GM19099 (cell line): ENCODE data around the gene GLCE.

Source experiments
- POLR2A ChIP-seq: IDR thresholded peaks from 3 replicates; pipeline ENCODE4 v1.6.1; 2011; ENCODE audit warnings: low read depth; ENCODE audit not compliant: insufficient read length; ENCODE audit errors: extremely low read depth

GLCE gene

GRCh38 chr15:69170597-69170996, 10.2 kb downstream of the GLCE start:
- no peak for TF ChIP-seq POLR2A

DNA sequence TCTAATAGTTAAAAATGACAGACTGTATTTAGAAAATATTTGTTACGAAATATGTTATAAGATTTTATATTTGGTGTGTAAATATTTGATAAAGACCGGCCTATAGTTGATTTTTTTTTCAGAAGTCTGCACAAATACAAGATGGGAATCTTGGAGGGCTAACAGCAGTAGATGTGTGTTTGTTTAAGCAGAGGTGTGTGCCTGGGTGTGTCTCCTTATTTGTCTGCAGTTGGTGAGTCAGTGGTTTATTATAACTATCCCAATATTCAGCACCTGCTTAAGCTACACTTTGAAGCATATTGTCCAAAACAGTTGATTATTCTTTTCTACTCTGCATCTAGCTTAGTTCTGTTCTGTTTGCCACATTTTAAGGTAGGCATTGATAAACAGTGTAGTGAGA, 12.4 kb downstream of the GLCE start:
- no peak for TF ChIP-seq POLR2A

GRCh38 chr15:69175536-69175935, 15.1 kb downstream of the GLCE start:
- no peak for TF ChIP-seq POLR2A

DNA sequence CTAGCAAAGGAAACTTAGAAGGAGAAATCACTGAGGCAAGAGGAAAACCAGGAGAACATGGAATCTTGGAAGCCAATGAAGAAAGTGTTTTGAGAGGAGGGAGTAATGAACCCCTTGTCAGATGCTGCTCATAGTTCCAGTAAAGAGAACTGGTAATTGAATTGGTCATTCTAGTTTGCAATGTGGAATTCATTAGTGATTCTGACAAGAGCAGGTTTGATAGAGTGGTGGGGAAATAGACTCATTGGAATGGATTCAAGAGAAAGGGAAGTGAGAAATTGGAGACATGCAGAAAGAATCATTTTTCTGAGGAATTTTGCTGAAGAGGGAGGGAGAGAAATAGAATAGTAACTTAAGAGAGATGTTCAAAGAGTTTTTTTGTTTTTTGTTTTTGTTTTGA, 21.0 kb downstream of the GLCE start:
- TF ChIP-seq POLR2A: no peak

GRCh38 chr15:69185216-69185615, 24.8 kb downstream of the GLCE start:
- TF ChIP-seq POLR2A: no peak

GRCh38 chr15:69185706-69186105, 25.3 kb downstream of the GLCE start:
- TF ChIP-seq POLR2A: no peak

- TF ChIP-seq POLR2A: no peak
Observed at GRCh38 chr15:69189157-69189556, 28.7 kb downstream of the GLCE start.

GRCh38 chr15:69190091-69190490, 29.7 kb downstream of the GLCE start:
- TF ChIP-seq POLR2A: no peak

DNA sequence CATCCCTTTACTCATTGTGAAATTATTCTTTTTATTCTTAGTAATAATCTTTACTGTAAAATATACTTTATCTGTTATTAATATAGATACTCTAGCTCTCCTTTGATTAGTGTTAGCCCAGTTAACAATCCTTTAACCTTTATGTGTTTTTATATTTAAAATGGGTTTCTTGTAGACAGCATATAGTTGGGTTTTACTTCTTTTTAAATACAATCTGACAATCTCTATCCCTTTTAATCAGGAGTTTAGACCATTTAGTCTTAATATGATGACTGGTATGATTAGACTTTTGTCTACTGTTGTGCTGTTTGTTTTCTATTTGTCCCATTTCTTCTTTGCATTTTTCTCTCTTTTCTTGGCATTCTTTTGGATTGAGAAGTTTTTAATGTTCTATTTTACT, 30.1 kb downstream of the GLCE start:
- TF ChIP-seq POLR2A: no peak

DNA sequence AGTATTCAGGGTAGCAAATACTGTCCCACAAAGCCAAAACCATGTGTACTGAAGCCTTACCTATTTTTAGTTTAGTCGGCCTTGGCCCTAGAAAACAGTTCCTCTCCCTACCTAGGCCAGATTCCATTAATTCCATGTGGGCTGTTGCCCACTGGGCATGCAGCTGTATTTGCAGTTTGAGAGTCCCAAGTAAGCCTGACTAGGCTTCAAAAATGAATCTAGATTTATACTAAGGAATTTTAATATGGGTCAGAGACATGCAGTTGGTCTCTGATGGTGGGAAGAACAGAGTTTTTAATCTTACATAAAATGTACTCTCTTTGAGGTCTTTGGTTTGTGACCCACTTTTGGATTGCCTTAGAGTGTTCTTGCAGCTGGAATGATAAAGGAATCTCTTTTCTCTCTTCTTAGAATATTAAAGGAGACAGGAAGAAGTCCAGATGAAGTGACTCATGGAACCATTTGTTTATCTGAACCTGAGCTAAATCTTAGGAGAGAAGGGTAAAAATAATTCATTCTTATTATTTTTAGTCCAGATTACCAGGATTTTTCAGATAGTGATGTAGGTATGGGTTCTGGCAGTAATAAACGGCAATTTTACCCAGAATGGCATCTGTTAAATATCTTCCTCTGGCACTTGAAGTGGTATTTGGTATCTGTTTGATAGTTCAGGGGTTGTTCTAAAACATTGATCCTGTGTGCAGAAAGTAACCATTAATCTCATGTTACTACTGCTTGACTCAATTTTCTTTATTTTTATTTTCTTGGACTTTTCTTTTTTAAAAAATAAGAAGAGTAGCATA, 33.8 kb downstream of the GLCE start:
- no peak for TF ChIP-seq POLR2A

GRCh38 chr15:69194854-69195253, 34.4 kb downstream of the GLCE start:
- TF ChIP-seq POLR2A: no peak

- TF ChIP-seq POLR2A: no peak
Observed at GRCh38 chr15:69200832-69201745, 40.7 kb downstream of the GLCE start.

GRCh38 chr15:69206079-69206478, 45.6 kb downstream of the GLCE start:
- TF ChIP-seq POLR2A: no peak

GRCh38 chr15:69209661-69210060, 49.2 kb downstream of the GLCE start:
- TF ChIP-seq POLR2A: no peak

DNA sequence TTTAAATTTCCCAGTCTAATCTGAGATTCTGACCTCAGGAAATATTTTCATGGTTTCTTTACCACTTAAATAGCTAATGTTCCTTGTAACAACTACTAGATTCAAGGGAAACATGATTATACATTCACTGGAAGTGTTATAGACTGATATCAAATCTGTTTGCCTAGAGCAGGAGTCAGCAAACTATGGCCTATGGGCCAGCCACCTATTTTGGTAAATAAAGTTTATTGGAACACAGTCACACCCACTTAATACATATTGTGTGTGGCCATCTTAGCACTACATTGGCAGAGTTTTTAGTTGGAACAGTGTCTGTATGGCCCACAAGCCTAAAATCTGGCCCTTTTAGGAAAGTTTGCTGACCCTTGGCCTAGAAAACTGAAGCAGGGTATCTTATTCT, 50.1 kb downstream of the GLCE start:
- TF ChIP-seq POLR2A: no peak

- TF ChIP-seq POLR2A: no peak
Observed at GRCh38 chr15:69213786-69214185, 53.4 kb downstream of the GLCE start.
